Measurements from ENCODE around the gene SLC20A1. TPM values are rescaled to one million over a fixed set of nuclear protein-coding genes. Genes with fewer than 3 reads are reported as not detected.

The SLC20A1 gene
- total and polyA plus RNA-seq, 2 experiments from 2014 or later: 11.4 to 22.9 TPM

- no peak for TF ChIP-seq CTCF (IDR thresholded peaks at IDR 0.05; ENCODE audit: low read depth, low read length)
- Histone ChIP-seq H3K36me3 (no peaks in the 10 kb centered on the region), H3K4me1 (ENCODE audit: low read depth) (no peaks in the 10 kb centered on the region), H3K4me3 (no peak overlapping the region), H3K9me3 (ENCODE audit: low read depth) (no peaks in the 10 kb centered on the region), H3K27me3 (no peaks in the 10 kb centered on the region), H3K27ac (no peak overlapping the region)
- DNase-seq (ENCODE audit: low read depth in 1 of 2, low spot score in 1 of 2): no peak
Measured at GRCh38 chr2:112636605-112637288, 9.0 kb upstream of the SLC20A1 start.

- H3K36me3 ChIP-seq: no peaks in the 10 kb centered on the region
- no peaks in the 10 kb centered on the region for H3K9me3 ChIP-seq (ENCODE audit: low read depth)
- no peaks in the 10 kb centered on the region for H3K27me3 ChIP-seq
- no peak for TF ChIP-seq CTCF (IDR thresholded peaks at IDR 0.05; ENCODE audit: low read depth, low read length)
- no peak overlapping the region for H3K4me3 ChIP-seq
- no peaks in the 10 kb centered on the region for H3K4me1 ChIP-seq (ENCODE audit: low read depth)
- H3K27ac ChIP-seq: no peak overlapping the region
- DNase-seq (ENCODE audit: low read depth in 1 of 2, low spot score in 1 of 2): no peak
Measured at GRCh38 chr2:112637289-112637660, 8.5 kb upstream of the SLC20A1 start.

GRCh38 chr2:112639936-112640335 is 5.8 kb upstream of the SLC20A1 start:
- Histone ChIP-seq H3K9me3 (ENCODE audit: low read depth) (no peaks in the 10 kb centered on the region), H3K27me3 (no peaks in the 10 kb centered on the region), H3K36me3 (no peaks in the 10 kb centered on the region), H3K4me1 (ENCODE audit: low read depth) (peaks cover 6% of the 10 kb centered on the region), H3K27ac (no peak overlapping the region), H3K4me3 (no peak overlapping the region)
- no peak for TF ChIP-seq CTCF (IDR thresholded peaks at IDR 0.05; ENCODE audit: low read depth, low read length)
- DNase-seq (ENCODE audit: low read depth in 1 of 2, low spot score in 1 of 2): no peak

GRCh38 chr2:112640467-112640799 is 5.3 kb upstream of the SLC20A1 start:
- H3K4me1 ChIP-seq (ENCODE audit: low read depth): peaks cover 6% of the 10 kb centered on the region
- H3K27ac ChIP-seq: no peak overlapping the region
- no peaks in the 10 kb centered on the region for H3K36me3 ChIP-seq
- H3K27me3 ChIP-seq: no peaks in the 10 kb centered on the region
- no peak for DNase-seq (ENCODE audit: low read depth in 1 of 2, low spot score in 1 of 2)
- no peak overlapping the region for H3K4me3 ChIP-seq
- no peaks in the 10 kb centered on the region for H3K9me3 ChIP-seq (ENCODE audit: low read depth)
- TF ChIP-seq CTCF (IDR thresholded peaks at IDR 0.05; ENCODE audit: low read depth, low read length): no peak

GRCh38 chr2:112640800-112641675 is 4.7 kb upstream of the SLC20A1 start:
- Histone ChIP-seq H3K4me3 (no peak overlapping the region), H3K36me3 (no peaks in the 10 kb centered on the region), H3K9me3 (ENCODE audit: low read depth) (no peaks in the 10 kb centered on the region), H3K27ac (no peak overlapping the region), H3K27me3 (no peaks in the 10 kb centered on the region), H3K4me1 (ENCODE audit: low read depth) (peaks cover 6% of the 10 kb centered on the region)
- DNase-seq (ENCODE audit: low read depth in 1 of 2, low spot score in 1 of 2): peak in 1 of 2 donors; percentile 87
- TF ChIP-seq CTCF (IDR thresholded peaks at IDR 0.05; ENCODE audit: low read depth, low read length): no peak
